IPS-20b (cell line): ENCODE data around the gene EGR1.
"Not testable (repeated sequence)": the region's sequence is repeated elsewhere in the genome, so short reads cannot be mapped to it uniquely, and the experiment has no call there.

Source experiments
- H3K27ac ChIP-seq: one replicate; pipeline ENCODE4 v1.5.1; 2013; ENCODE audit warnings: low read length
- H3K27me3 ChIP-seq: 2 replicates; pipeline ENCODE4 v1.6.1; 2013; ENCODE audit warnings: mild to moderate bottlenecking, low read length, inconsistent platforms; ENCODE audit not compliant: insufficient read depth
- H3K36me3 ChIP-seq: 2 replicates; pipeline ENCODE4 v1.6.1; 2013; ENCODE audit warnings: low read depth, mild to moderate bottlenecking, inconsistent platforms, low read length, moderate library complexity; ENCODE audit not compliant: insufficient read depth
- H3K4me1 ChIP-seq: 2 replicates; pipeline ENCODE4 v1.6.1; 2013; ENCODE audit warnings: mild to moderate bottlenecking, control low read depth, inconsistent platforms, low read length, moderate library complexity; ENCODE audit not compliant: insufficient read depth
- H3K4me3 ChIP-seq: 2 replicates; pipeline ENCODE4 v1.5.1; 2013; ENCODE audit warnings: mild to moderate bottlenecking, low read length, inconsistent platforms
- H3K9ac ChIP-seq: 2 replicates; pipeline ENCODE4 v1.6.1; 2013; ENCODE audit warnings: low read depth, mild to moderate bottlenecking, inconsistent platforms, low read length, moderate library complexity
- H3K9me3 ChIP-seq: 2 replicates; pipeline ENCODE4 v1.6.1; 2013; ENCODE audit warnings: mild to moderate bottlenecking, low read depth, low read length, inconsistent platforms; ENCODE audit not compliant: insufficient read depth

The EGR1 gene

DNA sequence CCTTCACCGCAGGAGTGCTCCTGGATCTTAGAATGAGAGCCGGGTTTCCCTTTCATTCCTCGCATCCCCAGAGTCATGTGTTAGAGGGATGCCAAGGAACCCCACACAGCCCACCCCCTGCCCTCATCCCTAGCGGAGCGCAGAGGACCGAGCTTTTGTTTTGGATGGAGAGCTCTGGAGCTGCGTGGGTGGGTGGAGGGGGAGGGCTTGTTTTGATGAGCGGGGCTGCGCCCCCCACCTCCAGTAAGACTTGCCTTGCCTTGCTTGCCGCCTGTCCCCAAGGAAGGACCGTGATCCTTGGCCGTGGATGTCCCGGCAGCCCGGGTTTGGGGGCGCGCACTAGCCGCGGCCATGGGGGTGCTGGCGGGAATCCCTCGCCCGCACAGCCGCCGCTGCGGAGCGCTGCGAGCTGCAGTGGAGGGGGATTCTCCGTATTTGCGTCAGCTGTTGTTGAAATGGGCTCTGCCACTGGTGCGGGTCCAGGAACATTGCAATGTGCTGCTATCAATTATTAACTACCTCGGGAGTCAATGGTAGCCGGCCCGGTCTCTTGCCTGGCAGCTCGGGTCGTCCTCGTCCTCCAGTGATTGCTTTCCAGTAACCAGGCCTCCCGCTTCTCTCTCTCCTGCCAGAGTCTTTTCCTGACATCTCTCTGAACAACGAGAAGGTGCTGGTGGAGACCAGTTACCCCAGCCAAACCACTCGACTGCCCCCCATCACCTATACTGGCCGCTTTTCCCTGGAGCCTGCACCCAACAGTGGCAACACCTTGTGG is 1.0 kb downstream of the EGR1 start:
- Histone ChIP-seq H3K9ac (peak overlapping the region; percentile 70; the same call in 1 of the 2 replicates), H3K9me3 (no peaks in the 10 kb centered on the region), H3K4me1 (no peaks in the 10 kb centered on the region), H3K4me3 (peak overlapping the region; percentile 91), H3K27me3 (peaks cover 27% of the 10 kb centered on the region), H3K36me3 (peaks cover 21% of the 10 kb centered on the region; the same call in 1 of the 2 replicates), H3K27ac (no peak overlapping the region)

DNA sequence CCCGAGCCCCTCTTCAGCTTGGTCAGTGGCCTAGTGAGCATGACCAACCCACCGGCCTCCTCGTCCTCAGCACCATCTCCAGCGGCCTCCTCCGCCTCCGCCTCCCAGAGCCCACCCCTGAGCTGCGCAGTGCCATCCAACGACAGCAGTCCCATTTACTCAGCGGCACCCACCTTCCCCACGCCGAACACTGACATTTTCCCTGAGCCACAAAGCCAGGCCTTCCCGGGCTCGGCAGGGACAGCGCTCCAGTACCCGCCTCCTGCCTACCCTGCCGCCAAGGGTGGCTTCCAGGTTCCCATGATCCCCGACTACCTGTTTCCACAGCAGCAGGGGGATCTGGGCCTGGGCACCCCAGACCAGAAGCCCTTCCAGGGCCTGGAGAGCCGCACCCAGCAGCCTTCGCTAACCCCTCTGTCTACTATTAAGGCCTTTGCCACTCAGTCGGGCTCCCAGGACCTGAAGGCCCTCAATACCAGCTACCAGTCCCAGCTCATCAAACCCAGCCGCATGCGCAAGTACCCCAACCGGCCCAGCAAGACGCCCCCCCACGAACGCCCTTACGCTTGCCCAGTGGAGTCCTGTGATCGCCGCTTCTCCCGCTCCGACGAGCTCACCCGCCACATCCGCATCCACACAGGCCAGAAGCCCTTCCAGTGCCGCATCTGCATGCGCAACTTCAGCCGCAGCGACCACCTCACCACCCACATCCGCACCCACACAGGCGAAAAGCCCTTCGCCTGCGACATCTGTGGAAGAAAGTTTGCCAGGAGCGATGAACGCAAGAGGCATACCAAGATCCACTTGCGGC is 1.8 kb downstream of the EGR1 start:
- Histone ChIP-seq H3K27me3 (peaks cover 27% of the 10 kb centered on the region), H3K9ac (peak overlapping the region; percentile 70; the same call in 1 of the 2 replicates), H3K36me3 (peaks cover 21% of the 10 kb centered on the region; the same call in 1 of the 2 replicates), H3K4me3 (peak overlapping the region; percentile 91; the same call in 1 of the 2 replicates), H3K4me1 (no peaks in the 10 kb centered on the region), H3K27ac (no peak overlapping the region), H3K9me3 (no peaks in the 10 kb centered on the region)

DNA sequence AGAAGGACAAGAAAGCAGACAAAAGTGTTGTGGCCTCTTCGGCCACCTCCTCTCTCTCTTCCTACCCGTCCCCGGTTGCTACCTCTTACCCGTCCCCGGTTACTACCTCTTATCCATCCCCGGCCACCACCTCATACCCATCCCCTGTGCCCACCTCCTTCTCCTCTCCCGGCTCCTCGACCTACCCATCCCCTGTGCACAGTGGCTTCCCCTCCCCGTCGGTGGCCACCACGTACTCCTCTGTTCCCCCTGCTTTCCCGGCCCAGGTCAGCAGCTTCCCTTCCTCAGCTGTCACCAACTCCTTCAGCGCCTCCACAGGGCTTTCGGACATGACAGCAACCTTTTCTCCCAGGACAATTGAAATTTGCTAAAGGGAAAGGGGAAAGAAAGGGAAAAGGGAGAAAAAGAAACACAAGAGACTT is 2.4 kb downstream of the EGR1 start:
- H3K4me3 ChIP-seq: peak overlapping the region; percentile 91; the same call in 1 of the 2 replicates
- 0 out of 2 replicates have a peak overlapping the region, but pooled peaks have one; percentile 18 for H3K9ac ChIP-seq

DNA sequence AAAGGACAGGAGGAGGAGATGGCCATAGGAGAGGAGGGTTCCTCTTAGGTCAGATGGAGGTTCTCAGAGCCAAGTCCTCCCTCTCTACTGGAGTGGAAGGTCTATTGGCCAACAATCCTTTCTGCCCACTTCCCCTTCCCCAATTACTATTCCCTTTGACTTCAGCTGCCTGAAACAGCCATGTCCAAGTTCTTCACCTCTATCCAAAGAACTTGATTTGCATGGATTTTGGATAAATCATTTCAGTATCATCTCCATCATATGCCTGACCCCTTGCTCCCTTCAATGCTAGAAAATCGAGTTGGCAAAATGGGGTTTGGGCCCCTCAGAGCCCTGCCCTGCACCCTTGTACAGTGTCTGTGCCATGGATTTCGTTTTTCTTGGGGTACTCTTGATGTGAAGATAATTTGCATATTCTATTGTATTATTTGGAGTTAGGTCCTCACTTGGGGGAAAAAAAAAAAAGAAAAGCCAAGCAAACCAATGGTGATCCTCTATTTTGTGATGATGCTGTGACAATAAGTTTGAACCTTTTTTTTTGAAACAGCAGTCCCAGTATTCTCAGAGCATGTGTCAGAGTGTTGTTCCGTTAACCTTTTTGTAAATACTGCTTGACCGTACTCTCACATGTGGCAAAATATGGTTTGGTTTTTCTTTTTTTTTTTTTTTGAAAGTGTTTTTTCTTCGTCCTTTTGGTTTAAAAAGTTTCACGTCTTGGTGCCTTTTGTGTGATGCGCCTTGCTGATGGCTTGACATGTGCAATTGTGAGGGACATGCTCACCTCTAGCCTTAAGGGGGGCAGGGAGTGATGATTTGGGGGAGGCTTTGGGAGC is 3.1 kb downstream of the EGR1 start:
- Histone ChIP-seq H3K27ac (no peak overlapping the region), H3K9ac (no peak overlapping the region), H3K9me3 (no peaks in the 10 kb centered on the region), H3K36me3 (peaks cover 21% of the 10 kb centered on the region; the same call in 1 of the 2 replicates), H3K27me3 (peaks cover 27% of the 10 kb centered on the region), H3K4me1 (no peaks in the 10 kb centered on the region; the same call in 1 of the 2 replicates), H3K4me3 (peak overlapping the region; percentile 91; the same call in 1 of the 2 replicates)

More for the DNA sequence above, 2.4 kb downstream of the EGR1 start:
- Histone ChIP-seq H3K27me3 (peaks cover 27% of the 10 kb centered on the region), H3K36me3 (peaks cover 21% of the 10 kb centered on the region; the same call in 1 of the 2 replicates), H3K9me3 (no peaks in the 10 kb centered on the region), H3K4me1 (no peaks in the 10 kb centered on the region; the same call in 1 of the 2 replicates), H3K27ac (no peak overlapping the region)

DNA sequence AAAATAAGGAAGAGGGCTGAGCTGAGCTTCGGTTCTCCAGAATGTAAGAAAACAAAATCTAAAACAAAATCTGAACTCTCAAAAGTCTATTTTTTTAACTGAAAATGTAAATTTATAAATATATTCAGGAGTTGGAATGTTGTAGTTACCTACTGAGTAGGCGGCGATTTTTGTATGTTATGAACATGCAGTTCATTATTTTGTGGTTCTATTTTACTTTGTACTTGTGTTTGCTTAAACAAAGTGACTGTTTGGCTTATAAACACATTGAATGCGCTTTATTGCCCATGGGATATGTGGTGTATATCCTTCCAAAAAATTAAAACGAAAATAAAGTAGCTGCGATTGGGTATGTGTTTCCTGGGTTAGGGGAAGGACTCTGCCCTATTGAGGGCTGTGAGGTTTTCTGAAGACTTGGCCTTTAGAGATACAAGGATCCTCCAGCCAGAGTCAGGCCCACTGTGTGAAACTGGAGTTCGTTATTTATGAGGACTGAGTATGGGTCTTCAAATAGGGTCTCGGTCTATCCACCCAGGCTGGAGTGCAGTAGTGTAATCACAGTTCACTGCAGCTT is 3.8 kb downstream of the EGR1 start:
- no peaks in the 10 kb centered on the region; the same call in 1 of the 2 replicates for H3K4me1 ChIP-seq
- H3K9ac ChIP-seq: no peak overlapping the region
- no peak overlapping the region for H3K4me3 ChIP-seq

DNA sequence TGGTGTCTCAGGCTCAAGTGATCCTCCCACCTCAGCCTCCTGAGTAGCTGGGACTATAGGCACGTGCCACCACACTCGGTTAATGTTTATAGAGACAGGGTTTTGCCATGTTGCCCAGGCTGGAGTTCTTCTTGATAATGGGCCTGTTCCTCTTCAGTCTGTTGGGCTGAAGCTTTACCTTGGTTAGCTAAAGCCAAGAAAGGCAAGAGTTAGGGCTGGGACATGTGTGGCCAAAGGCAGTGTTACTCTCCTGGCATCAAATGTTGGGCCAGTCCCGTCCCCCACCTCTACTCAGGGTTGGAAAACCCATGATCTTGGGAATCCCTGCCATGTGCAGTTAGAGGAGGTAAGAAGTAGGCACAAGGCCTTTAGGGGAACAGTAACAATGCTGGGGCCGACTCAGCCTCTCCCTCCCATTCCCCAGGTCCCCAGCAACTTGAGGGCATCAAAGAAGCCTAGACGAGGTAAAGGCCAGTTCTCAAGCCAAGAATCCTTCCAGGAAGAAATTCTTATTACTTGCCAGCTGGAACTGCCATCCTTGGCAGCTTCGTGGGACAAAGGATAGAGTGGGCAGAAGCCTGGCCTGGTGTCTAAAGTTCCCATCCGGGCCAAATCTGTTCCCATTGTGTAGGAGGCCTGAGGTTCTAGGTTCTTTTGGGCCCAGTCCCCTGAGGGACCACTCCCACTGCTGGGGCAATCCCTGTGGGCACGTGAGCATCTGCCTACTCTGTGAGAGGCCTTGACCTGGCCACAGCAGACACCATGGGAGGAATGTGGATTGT is 4.5 kb downstream of the EGR1 start:
- Histone ChIP-seq H3K27ac (no peak overlapping the region), H3K4me3 (no peak overlapping the region), H3K9me3 (no peaks in the 10 kb centered on the region), H3K4me1 (no peaks in the 10 kb centered on the region; the same call in 1 of the 2 replicates), H3K27me3 (peaks cover 27% of the 10 kb centered on the region), H3K36me3 (peaks cover 21% of the 10 kb centered on the region; the same call in 1 of the 2 replicates), H3K9ac (no peak overlapping the region)

More for the DNA sequence above, 3.8 kb downstream of the EGR1 start:
- peaks cover 27% of the 10 kb centered on the region for H3K27me3 ChIP-seq
- H3K36me3 ChIP-seq: peaks cover 21% of the 10 kb centered on the region; the same call in 1 of the 2 replicates
- H3K27ac ChIP-seq: no peak overlapping the region
- no peaks in the 10 kb centered on the region for H3K9me3 ChIP-seq

DNA sequence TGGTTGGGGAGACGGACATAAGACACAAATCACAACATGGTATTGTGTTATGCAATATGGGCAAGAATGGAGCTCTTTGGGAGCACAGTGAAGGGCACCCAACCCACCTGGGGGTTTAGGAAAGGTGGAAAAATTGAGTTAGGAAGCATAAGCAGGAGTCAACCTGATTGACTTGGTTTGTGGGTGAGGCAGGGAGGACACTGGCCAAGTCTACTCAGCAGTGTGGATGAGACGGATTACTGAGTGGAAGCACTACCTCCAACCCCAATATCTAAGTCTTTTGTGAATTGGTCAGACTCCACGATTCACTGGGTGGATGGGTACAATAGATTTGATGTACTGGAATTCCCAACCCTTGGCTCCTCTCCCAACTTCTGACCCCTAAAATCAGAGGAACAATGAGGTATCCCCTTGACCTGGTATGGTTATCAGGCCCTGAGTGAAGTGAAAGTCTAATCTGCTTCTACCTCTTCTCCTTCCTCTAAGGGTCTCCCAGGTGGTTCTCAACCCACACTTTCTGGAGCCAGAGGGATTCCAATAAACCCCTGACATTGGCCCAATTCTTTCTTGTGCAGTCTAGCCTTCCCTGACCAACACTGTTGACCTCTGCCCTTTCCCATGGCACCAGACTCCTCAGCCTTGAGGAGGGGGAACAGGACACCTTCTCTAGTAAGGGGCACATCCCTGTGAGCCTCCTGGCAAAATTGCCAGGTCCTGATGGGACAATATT is 5.2 kb downstream of the EGR1 start:
- Histone ChIP-seq H3K36me3 (peaks cover 21% of the 10 kb centered on the region; the same call in 1 of the 2 replicates), H3K9ac (no peak overlapping the region), H3K27ac (no peak overlapping the region), H3K27me3 (peaks cover 27% of the 10 kb centered on the region), H3K4me3 (no peak overlapping the region), H3K9me3 (no peaks in the 10 kb centered on the region), H3K4me1 (no peaks in the 10 kb centered on the region; the same call in 1 of the 2 replicates)

DNA sequence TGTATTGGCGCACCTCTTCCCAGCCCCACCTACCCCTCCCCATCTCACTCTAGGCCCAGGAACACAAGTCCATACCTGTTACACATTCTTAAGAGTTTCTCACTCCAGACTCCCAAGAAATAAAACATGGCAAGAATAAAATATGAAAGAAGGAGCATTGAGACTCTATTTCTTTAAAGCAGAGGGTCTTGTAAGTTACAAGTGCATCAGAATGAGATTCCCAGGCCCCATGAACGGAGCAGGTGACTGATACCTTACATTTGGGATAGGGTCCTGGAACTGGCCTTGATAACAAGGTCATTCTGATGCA is 5.7 kb downstream of the EGR1 start:
- Histone ChIP-seq H3K9ac (no peak overlapping the region), H3K4me1 (no peaks in the 10 kb centered on the region; the same call in 1 of the 2 replicates), H3K9me3 (no peaks in the 10 kb centered on the region), H3K27ac (no peak overlapping the region), H3K36me3 (peaks cover 21% of the 10 kb centered on the region; the same call in 1 of the 2 replicates), H3K4me3 (no peak overlapping the region), H3K27me3 (peaks cover 21% of the 10 kb centered on the region)

DNA sequence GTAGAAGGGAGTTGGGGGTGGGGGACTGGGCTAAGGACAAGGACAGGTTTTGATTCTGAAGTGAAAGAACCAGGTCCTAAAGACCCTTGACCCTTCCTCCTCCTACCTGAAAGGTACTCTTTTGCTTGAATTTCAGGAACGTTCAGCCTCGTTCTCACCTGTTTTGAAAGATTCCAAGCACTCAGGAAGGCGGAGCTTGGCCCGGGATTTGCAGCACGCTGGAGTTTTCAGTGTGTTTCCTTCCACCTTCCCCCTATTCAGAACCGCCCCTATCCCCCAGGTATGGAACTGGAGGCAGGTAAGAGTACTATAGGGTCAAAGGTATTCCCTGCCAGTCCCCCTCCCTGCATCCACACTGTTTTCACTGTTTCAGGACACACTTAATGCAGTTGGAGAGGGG is 7.1 kb downstream of the EGR1 start:
- Histone ChIP-seq H3K27ac (no peak overlapping the region), H3K9ac (no peak overlapping the region), H3K27me3 (peaks cover 8% of the 10 kb centered on the region), H3K4me3 (no peak overlapping the region; the same call in 1 of the 2 replicates), H3K9me3 (no peaks in the 10 kb centered on the region), H3K4me1 (no peaks in the 10 kb centered on the region; the same call in 1 of the 2 replicates), H3K36me3 (peaks cover 12% of the 10 kb centered on the region; the same call in 1 of the 2 replicates)

DNA sequence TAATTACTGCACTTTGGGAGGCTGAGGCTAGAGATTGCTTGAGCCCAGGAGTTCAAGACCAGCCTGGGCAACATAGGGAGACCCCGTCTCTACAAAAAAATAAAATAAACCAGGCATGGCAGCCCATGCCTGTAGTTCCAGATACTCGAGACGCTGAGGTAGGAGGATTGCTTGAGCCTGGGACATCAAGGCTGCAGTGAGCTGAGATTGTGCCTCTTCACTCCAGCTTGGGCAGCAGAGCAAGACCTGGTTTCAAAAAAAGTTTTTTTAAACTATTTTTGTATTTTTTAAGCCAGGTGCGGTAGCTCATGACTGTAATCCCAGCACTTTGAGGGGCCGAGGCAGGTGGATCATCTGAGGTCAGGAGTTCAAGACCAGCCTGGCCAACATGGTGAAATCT is 7.9 kb downstream of the EGR1 start:
- not testable (repeated sequence) for H3K27me3 ChIP-seq, H3K9ac ChIP-seq, H3K36me3 ChIP-seq, H3K4me3 ChIP-seq, H3K27ac ChIP-seq, H3K4me1 ChIP-seq, H3K9me3 ChIP-seq
